ENCODE measurements around the gene CCN6. TPM values are rescaled to one million over a fixed set of nuclear protein-coding genes. Genes with fewer than 3 reads are reported as not detected.
A peak's percentile ranks its signal among the peaks of the same experiment; 100 is the strongest.

The CCN6 gene
- total and polyA plus RNA-seq, 2 donors (not counting 1 experiment from before 2014, with no cell fraction given): not detected

- Histone ChIP-seq H4K20me1 (ENCODE audit: control insufficient read depth, insufficient read depth, low read length, poor library complexity, severe bottlenecking) (no peaks in the 10 kb centered on the region), H3K9me3 (ENCODE audit: control extremely low read depth in 1 of 3, control insufficient read depth in 2 of 3, insufficient read depth in 1 of 3, low read length in 2 of 3) (peaks cover 0 to 4% (median 0%) of the 10 kb centered on the region in 3 donors), H3K9ac (ENCODE audit: low read length) (no peak overlapping the region), H3K27me3 (replicated peaks in 1 of 4; ENCODE audit: control extremely low read depth in 1 of 4, control insufficient read depth in 3 of 4, insufficient read depth in 4 of 4, low read length in 3 of 4) (no peaks in the 10 kb centered on the region), H3K79me2 (ENCODE audit: control insufficient read depth, insufficient read depth, low read length) (no peaks in the 10 kb centered on the region), H2AFZ (ENCODE audit: insufficient read depth, low read depth, low read length, poor library complexity, severe bottlenecking) (no peak overlapping the region), H3K4me1 (ENCODE audit: control insufficient read depth in 2 of 2, insufficient read depth in 2 of 2, low read length in 2 of 2) (peaks cover 10 to 13% of the 10 kb centered on the region in 2 donors), H3K36me3 (replicated peaks in 1 of 2; ENCODE audit: control extremely low read depth in 1 of 2, control insufficient read depth in 1 of 2, extremely low read depth in 1 of 2, insufficient read depth in 2 of 2, low read length in 1 of 2) (no peaks in the 10 kb centered on the region), H3K4me2 (replicated peaks; ENCODE audit: low read depth, low read length, poor library complexity, severe bottlenecking) (no peak overlapping the region), H3K27ac (ENCODE audit: low read length in 2 of 2) (no peak overlapping the region), H3K4me3 (ENCODE audit: control extremely low read depth in 1 of 5, extremely low read depth in 1 of 5, insufficient read depth in 1 of 5, low read depth in 2 of 5, low read length in 4 of 5) (no peak overlapping the region)
- Mint-ChIP-seq H3K27ac (no peak overlapping the region), H3K4me1 (peaks cover 16% of the 10 kb centered on the region), H3K4me3 (no peak overlapping the region), H3K27me3 (peaks cover 15% of the 10 kb centered on the region), H3K9me3 (ENCODE audit: insufficient read depth) (peaks cover 5% of the 10 kb centered on the region)
- TF ChIP-seq CTCF (IDR thresholded peaks at IDR 0.05) (peak; percentile 79), EZH2 (IDR thresholded peaks at IDR 0.05; ENCODE audit: borderline replicate concordance, insufficient read depth, low read depth, low read length, poor library complexity, severe bottlenecking) (no peak)
- peak; percentile 71 for DNase-seq
- WGBS (ENCODE audit: insufficient coverage): 78% methylated on average over 15 of the region's 15 CpGs
- ChIA-PET CTCF (interaction anchor here (0.7 to 3.6 kb wide), 12 partner anchors 10 to 320 kb away, joined by 3 to 38 read pairs (median 4); no protein-coding TSS in a partner anchor), POLR2A (no interaction called here)
- peak; percentile 39 for ATAC-seq (ENCODE audit: low read depth)
- intact Hi-C loops (cut with micrococcal nuclease): loop anchor here (1.0 kb wide), 2 partner anchors 14 to 319 kb away; no protein-coding TSS in a partner anchor
These were observed 24.7 kb upstream of the CCN6 start for GRCh38 chr6:112029045-112029822.
